HG02840 (cell line): ENCODE measurements around the gene FAM177B.

Experiments used
- ATAC-seq: cut with Tn5 transposase; IDR thresholded peaks from one replicate; pipeline ENCODE4 v1.9.1; 2021; ENCODE audit warnings: mild to moderate bottlenecking, moderate library complexity, moderate number of reproducible peaks; ENCODE audit not compliant: unreplicated experiment, low FRiP score

Gene FAM177B

GRCh38 chr1:222736972-222737371 is at the start of gene FAM177B:
TSS of gene FAM177B (plus strand) at chr1:222737202. CDS start at chr1:222746546, 9,344 bp downstream.
- ATAC-seq, result no peak

- no peak for ATAC-seq
These were observed 46.0 kb upstream of the FAM177B start for GRCh38 chr1:222691016-222691415.

- ATAC-seq, result no peak
These were observed 42.1 kb upstream of the FAM177B start for GRCh38 chr1:222694927-222695326.

GRCh38 chr1:222696741-222697140 is 40.3 kb upstream of the FAM177B start:
- no peak for ATAC-seq

GRCh38 chr1:222697203-222697602 is 39.8 kb upstream of the FAM177B start:
- ATAC-seq, result no peak

GRCh38 chr1:222697826-222698225 is 39.2 kb upstream of the FAM177B start:
- ATAC-seq, result no peak

GRCh38 chr1:222702210-222702609 is 34.8 kb upstream of the FAM177B start:
- no peak for ATAC-seq

- ATAC-seq, result no peak
These were observed 32.7 kb upstream of the FAM177B start for GRCh38 chr1:222704260-222704659.

- no peak for ATAC-seq
These were observed 30.2 kb upstream of the FAM177B start for GRCh38 chr1:222706815-222707214.

GRCh38 chr1:222709700-222710153 is 27.3 kb upstream of the FAM177B start:
- ATAC-seq, result no peak

GRCh38 chr1:222711319-222712252 is 25.4 kb upstream of the FAM177B start:
- peak; percentile 33 for ATAC-seq

- peak; percentile 74 for ATAC-seq
These were observed 24.5 kb upstream of the FAM177B start, which contains the start of the genes AIDA and BROX for GRCh38 chr1:222712253-222713090. TSS of gene AIDA (minus strand) at chr1:222712491. CDS start at chr1:222712317, 174 bp downstream. TSS of gene BROX (plus strand) at chr1:222712564. CDS start at chr1:222715700, 3,136 bp downstream.

- ATAC-seq, result peak; percentile 63
These were observed 23.7 kb upstream of the FAM177B start for GRCh38 chr1:222713091-222713961.

- ATAC-seq, result no peak
These were observed 20.6 kb upstream of the FAM177B start for GRCh38 chr1:222716393-222716792.

GRCh38 chr1:222728746-222729145 is 8.3 kb upstream of the FAM177B start:
- no peak for ATAC-seq

GRCh38 chr1:222730866-222731265 is 6.1 kb upstream of the FAM177B start:
- no peak for ATAC-seq

GRCh38 chr1:222732216-222733159 is 4.5 kb upstream of the FAM177B start:
- ATAC-seq, result peak; percentile 98

- no peak for ATAC-seq
These were observed 2.3 kb upstream of the FAM177B start for GRCh38 chr1:222734740-222735139.

- no peak for ATAC-seq
These were observed 532 bp upstream of the FAM177B start for GRCh38 chr1:222736470-222736869.
